AG04449 (cell line): ENCODE data around the gene RASL10B.

Experiments
- CTCF ChIA-PET: fragments of 350-600 bp; formaldehyde crosslinking; extraction: SDS; loops from one replicate; lab custom pipeline; 2021; ENCODE audit warnings: antibody characterized with exemption; lab: Yijun Ruan, JAX
- POLR2A ChIA-PET: fragments of 400-600, 350-600 bp; formaldehyde crosslinking; extraction: SDS; loops from one replicate; lab custom pipeline; 2020; ENCODE audit warnings: antibody characterized with exemption, inconsistent platforms; lab: Yijun Ruan, JAX
- DNase-seq: peaks from one replicate; pipeline ENCODE4 v3.0.0-alpha.2; 2010; ENCODE audit warnings: low read depth, low spot score
- H3K4me3 ChIP-seq: 2 replicates; pipeline ENCODE4 v1.5.1; 2011; ENCODE audit warnings: low read depth, mild to moderate bottlenecking, control low read depth, low read length
- CTCF ChIP-seq: IDR thresholded peaks from one replicate; pipeline ENCODE4 v1.5.1; 2011; ENCODE audit warnings: mild to moderate bottlenecking, moderate library complexity, low read length, control low read depth, inconsistent platforms; ENCODE audit not compliant: insufficient read depth; ENCODE audit errors: missing control alignments

RASL10B gene

DNA sequence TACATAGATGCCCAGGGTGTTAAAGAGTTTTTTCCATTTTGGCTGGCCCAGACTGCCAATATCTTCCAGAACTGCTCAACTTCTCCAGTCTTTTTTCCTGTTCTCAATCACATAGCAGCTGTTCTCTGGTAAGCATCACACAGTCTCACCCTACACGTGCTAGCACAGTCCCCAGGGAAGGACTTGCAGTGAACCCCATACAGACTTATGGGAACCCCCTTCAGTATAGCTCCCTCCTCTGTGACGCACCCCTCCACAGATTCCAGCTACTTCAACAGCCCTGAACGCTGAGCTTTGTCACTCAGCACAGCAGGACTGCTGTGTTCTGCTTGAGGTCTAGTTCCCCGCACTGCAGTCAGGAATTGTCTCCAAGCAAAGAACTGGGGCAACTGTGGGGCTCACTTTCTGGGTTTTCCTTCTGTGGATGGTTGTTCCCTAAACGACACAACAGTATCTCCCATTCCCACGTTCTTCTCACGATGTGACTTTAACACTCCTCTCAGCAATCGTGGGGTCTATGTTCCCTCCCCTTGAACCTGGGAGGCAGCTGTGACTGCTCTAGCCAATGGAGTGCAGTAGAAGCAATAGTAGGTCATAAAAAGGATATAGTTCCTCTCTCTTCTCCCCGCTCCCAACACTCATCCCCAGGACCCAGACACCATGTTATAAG, 60.4 kb downstream of the RASL10B start:
- POLR2A ChIA-PET: interaction anchor here (0.6 kb wide), 1 partner anchor 16 kb away, joined by 3 read pairs; no protein-coding TSS in a partner anchor

More for the DNA sequence above, 60.4 kb downstream of the RASL10B start:
- no peak overlapping the region for H3K4me3 ChIP-seq
- no peak for DNase-seq
- no peak for TF ChIP-seq CTCF
- CTCF ChIA-PET: interaction anchor here (1.3 to 10.3 kb wide), 3 partner anchors 9 to 26 kb away, joined by 3 to 230 read pairs (median 15); no protein-coding TSS in a partner anchor
